Activated T-cell treated with anti-CD3 and anti-CD28 coated beads, Interleukin-2, amount 50 U/mL, for 1 hour (primary cell): ENCODE data around the gene MBOAT2.

Source experiments
- DNase-seq: peaks from one replicate; pipeline ENCODE4 v3.0.0-alpha.2; 2020

MBOAT2 gene

DNA sequence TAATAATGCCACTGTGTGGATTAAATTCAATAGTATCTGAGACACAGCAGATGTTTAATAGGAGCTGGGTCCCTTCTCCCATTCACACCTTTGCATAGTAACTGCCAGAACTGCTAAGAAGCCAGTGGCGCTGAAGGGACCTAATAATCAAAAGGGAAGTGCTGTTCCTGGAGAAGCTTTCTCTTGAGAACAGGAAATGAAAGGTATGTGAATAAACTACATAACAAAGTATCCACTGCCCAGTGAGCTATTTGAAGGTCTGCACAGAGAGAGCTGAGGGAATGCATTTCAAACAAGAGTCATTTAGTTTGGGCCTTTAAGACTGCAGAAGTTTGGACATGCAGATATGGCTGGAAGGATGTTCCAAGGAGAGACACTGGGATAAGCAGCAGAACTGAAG is 110.0 kb downstream of the MBOAT2 start:
- DNase-seq, result no peak

DNA sequence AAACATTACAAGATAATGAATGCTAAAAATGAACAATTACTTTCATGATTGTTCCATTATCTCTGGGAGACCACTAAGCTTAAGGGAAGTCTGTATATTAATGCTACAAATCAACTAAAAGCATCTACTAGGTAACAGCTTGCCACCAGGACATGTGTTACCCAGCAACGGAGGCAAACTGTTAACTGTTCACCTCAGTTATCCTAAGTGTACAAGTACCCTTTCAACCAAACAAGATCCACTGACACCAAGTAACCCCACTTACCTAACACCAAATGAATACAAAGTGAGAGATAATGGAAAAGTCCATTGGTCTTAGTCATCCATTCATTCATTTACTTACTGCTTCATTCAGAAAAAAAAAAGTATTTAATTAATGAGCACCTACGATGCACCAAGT is 111.4 kb downstream of the MBOAT2 start:
- no peak for DNase-seq

DNA sequence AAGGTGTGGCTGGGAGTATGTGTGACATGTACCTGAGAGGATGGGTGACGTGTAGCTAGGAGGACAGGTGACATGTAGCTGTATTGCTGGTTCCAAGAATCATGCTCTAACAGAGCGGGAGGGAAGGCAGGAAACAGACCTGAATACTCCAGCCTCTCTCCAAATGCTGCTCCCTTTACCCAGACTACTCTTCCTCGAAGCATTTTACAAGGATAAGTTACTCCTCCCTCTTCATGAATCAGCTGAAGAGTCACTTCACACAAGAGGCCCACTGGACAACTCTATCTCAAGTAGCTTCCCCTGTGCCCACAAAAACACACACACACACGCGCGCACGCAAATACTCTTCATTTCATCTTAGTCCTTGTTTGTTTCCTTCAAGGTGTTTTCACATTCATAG is 113.5 kb downstream of the MBOAT2 start:
- DNase-seq, result no peak

DNA sequence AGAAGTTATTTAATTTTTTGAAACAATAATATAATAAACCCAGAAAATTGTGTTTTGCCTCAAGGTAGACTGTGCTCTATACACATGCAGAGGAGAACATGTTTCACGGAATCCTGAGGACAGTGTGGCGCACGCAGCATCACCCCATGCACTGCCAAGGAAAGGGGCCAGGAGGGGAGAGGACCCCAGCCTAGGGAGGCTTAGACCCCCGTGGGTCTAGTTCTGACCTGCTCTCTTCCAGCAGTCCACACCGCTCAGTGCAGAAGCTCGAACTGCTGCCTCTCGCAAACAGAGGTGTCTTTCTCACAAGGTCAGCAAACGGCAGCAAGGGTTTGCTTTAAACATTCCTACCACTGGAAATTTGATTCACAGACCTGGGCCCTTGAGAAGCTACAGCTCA is 114.5 kb downstream of the MBOAT2 start:
- DNase-seq, result no peak

DNA sequence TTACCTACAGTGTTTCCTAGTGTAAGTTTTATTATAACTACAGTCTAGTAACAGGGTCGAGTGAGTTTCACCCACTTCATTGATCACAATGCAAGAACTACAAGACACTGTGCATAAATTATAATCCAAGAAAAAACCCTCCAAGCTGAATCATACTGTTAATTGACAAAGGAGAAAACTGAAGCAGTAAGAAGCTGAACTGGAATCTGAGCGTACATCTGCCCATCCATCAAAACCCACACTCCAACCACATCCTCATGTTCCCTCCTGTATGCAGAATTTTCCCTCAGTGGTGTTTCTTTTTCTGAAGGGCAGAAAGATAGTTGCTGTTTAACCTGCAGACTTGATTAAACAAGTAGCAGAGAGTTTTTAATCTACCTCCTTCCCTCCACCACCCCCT is 116.6 kb downstream of the MBOAT2 start:
- no peak for DNase-seq

DNA sequence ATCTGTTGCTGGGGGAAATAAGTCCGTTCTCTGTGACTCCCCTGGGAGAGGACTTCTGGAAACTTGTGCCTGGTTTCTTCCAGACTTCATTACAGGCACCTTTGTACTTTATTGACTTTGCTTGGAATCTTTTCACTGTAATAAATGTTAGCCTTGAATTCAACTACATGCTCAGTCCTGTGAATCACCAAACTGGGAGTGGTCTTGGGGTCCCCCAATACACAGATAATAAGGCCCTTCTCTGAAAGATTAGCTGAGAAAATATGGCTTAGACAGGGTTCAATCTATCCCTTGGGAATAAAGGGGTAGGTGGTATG is 117.3 kb downstream of the MBOAT2 start:
- DNase-seq, result no peak

DNA sequence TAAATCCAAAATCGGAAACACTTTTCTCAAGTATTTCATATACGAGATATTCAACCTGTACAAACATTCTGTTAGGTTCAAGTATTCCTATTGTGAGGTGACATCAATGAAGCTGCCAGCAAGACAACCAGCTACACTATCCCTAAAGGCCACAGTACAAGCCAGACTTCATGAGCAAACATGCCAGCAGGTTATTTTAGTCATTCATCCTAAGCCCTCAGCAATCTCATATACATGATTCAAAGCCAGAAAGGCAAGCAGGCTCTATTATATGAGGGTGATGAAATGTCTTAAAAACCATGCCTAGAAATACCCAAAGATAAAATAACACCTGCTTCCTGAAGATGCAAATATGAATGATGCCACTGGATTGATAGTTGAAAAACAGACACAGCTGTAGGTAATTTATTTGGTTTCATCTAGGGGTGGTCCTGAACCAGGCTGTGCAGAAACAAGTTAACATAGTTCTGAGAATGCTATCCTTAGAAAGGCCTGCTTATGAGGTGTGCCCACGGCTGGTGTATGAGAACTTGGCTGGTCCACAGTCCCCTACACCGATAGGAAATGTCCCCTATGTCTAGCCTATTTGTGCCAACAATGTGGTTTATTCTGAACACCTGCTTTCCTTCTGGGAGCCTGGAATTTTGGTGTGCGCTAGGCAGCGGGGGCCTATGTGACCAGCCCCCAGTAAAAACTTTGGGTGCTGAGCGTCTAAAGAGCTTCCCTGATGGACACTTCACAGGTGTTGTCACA is 117.9 kb downstream of the MBOAT2 start:
- DNase-seq, result no peak

DNA sequence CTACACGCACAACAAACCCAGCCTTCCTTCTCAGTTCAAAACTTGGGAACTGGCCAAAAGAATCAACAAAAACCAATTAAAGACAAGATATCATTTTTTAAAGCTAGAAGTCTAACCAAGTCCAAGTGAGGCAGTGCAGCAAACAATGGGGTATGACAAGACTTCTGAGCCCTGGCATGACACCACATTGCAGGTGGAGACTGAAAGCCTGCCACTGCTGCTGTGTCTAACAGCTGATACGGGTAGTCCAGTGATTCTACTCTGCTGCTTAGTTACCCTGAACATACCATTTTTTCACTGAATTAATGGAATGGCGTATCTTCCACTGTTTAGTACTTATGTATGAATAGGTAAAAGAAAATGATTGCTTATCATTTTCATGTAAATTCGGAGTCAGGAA is 118.7 kb downstream of the MBOAT2 start:
- DNase-seq, result no peak

DNA sequence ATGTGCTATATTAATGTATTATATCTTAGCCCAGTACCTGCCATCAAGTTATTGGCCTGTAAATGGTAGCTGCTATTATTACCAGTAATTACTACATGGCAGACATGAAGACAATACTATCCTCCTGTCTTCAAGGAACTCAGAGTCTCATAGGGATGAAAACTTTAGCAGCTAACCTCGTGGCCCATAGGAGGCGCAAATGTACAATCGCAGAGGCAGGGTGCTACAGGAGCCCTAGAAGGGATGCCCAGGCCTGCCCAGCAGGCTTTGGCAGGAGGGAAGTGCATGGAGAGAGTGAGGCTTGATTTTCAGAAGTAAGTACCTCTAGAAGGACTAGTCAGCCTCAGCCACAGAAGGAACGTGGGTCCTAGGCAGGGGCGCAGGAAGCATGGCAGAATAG is 121.4 kb downstream of the MBOAT2 start:
- DNase-seq, result no peak

DNA sequence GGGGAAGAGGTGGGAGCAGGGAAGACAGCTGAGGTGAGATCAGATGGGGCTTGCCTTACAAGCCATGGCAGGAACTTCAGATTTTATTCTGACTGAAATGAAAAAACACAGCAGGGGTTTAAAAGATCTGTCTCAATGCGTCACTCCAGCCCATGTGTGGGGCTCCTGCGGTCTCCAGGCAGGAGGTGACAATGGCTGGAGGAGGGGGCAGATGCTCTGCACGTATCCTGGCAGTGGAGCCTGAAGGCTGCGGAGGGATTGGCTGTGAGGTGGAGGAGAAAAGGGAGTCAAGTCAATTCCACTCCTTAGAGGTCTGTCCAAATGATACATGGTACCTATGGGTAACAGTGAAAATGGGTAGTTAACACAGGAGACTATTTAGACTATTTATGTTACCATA is 125.6 kb downstream of the MBOAT2 start:
- DNase-seq, result no peak

DNA sequence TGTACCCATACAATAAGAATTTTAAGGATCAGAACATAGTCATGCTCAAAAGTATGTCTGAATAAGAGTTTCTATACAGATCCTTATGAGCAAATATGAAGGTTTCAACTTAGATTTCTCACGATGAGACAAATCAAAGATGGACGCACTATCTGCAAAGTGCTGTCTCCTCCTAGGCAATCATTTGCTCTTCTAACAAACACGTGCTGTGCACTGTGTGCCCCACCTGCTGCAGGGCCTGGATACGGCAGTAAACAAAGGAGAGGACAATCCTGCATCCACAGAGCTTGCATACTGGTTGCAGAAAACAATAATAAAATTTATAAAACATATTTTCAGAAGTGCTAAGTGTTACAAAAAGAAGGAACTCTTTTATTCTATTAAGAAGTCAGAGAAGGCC is 126.2 kb downstream of the MBOAT2 start:
- DNase-seq, result no peak

DNA sequence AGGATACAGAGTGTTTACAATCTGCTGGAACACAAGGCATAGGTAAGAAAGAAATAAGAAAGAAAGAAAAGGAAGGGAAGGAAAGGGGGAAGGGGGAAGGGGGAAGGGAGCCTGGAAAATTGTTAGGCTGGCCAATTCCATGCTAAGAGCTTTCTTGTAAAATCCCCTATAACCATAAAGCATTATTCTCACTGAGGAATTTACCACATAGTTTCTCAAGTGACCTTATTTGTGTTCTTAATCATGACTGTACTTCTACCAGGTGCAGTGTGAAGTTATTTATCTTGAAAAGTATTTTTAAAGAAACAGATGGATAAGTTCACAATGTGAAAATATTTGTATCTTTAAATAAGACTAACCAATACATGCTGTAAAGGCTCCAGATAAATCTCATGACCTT is 126.9 kb downstream of the MBOAT2 start:
- DNase-seq, result no peak

DNA sequence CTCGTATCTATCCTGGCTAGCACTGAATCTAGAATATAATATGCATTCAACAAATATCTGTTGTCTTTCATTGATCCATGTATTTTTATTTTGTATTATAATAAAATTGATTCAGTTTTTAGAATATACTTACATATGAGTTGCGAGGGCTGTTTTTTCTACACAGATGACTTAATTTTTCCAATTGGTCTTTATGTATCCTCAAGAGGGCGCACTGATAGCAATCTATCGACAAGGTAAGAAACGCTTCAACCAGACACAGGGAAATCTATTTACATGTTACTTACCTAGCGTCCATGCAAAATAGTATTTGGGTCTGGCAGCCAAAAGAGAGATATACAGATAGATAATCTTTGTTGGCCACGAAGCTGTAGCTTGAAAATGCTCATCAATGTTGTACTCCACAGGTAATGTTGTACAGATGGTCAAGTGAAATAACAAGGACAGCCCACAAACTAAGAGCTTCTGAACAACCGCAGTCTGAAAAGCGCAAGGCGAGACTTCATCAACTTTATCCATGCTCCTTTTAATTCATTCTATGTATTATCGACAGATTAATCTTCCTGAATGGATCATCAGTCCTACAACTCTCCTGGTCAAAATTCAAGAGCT is 130.6 kb downstream of the MBOAT2 start:
- DNase-seq, result no peak

DNA sequence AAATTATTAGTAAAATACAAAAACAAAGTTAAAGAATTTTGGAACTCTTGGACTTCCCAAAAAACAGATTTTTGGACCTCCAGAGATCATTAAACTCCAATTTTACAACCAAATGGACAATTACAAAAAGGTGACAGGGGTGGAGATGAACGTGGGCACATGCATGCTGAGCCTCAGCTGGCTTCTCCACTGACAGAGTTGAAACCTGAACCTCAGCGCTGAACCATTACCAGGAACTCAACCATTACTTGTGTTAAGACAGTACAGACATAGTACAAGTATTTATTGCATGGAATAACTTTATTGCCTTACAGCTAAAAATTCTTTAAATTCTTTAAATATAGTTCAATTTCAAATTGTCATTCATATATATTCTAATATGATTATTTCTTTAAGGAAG is 133.0 kb downstream of the MBOAT2 start:
- DNase-seq, result no peak

DNA sequence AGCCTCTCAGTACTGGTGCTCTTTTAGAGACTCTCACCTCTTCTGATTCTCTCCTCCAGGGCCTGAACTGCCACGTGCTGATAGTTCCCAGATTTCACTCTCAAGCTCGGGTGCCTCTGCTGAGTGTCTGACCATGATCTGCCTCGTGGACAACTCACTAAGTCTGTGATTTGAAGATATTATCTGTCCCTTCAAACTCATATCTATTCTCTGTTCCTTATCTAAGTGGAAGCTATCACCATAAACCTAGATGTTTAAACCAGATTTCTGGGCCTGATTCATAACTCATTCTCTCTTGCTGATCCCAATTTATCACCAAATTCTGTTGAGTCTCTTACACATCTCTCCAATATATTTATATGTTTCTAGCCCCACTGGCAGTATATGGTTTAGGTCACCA is 136.1 kb downstream of the MBOAT2 start:
- no peak for DNase-seq

DNA sequence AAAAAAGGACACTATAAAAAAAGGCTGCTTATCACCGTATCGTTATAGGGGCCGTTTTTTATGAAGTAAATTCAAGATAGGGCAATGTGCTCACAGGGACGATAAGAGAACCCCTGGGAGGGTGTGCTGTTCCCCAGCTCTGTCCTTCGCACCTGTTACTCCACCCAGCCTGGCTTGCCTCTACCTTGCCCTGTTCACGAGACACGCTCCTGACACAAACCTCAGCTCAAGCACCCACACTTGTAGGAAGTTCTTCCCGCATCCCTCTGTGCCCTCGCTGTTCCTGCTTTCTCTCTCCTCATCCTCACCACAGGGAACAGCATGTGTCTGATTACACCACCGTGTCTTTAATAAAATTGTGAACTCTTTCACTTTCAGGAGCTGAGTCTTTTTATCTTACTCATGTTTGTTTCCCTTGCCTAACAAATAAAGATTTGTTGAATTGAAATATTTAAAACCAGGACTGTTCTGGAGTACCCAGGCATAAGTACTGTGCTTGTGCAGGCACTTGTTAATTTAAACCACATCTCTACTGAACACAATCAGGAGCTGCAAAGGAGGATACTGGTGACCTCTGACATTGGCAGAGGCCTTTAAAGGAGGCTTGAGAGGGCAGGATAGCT is 140.0 kb downstream of the MBOAT2 start:
- no peak for DNase-seq

DNA sequence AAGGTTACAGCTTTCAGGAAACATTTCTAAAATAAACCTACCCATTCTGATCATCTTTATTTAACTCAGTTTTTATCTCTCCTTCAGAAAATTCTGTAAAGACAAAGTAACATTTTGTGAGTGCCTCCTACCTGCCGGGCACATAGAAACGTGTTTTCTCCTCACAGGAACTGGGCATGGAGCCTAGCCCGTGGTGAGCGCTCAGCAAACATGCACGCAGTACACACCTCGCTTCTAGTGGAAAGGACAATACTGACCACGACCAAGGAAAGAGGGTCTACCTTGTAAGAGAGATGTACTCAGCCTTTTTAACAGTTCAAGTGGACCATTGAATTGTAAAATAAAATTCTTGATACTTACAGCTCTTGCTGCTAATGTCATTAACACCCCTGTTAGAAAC is 141.3 kb downstream of the MBOAT2 start:
- DNase-seq, result no peak

DNA sequence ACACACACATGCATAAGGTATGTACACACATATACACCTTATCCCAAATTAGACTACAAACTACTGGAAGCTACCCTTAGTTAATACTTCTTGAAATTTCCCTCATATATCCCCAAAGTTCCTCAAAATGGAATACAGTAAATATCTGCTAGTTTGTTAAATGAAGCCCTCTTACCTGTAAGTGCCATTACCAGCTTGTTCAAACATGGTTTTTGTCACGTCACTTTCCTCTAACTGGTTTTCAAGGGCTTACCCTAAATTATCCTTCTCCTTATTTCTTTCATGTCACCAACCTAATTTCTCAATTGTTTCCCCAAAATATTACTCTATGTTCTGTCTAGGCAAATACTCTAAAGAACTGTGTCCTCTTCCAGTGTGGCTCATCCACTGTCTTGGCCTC is 141.7 kb downstream of the MBOAT2 start:
- DNase-seq, result no peak

DNA sequence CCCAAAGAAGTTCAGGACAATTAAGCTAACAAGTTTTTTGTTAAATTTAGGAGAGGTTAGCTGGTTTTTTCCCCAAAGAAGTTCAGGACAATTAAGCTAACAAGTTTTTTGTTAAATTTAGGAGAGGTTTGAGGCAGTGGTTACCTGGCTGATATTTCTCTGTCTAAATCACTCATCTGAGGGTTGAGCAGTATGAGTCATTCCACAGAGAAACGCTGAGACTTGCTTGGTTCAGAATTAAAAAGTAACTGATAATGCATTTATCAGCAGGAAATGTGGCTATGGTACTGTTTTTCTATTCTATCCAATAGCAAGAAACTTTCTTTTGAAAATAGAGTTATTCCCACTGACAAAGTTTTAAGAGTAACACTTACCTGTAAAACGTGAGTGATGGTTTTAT is 143.2 kb downstream of the MBOAT2 start:
- no peak for DNase-seq

DNA sequence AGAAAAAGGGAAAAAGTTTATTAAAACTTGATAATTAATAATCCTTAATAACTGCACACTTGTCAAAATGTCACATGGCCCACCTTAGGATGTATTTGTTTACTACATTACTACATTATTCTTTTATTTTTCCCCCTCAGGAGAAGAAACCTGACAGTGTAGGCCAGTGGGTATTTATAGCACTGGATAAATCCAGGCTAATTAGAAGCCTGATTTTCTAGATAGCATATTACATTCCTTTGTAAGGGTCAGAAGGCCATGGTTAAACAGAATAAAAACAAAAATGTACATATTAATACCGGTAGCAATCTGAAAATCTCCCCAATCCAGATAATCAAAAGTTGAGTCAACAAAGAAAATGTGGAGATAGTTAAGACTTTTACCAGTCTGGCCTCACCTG is 144.6 kb downstream of the MBOAT2 start:
- no peak for DNase-seq

DNA sequence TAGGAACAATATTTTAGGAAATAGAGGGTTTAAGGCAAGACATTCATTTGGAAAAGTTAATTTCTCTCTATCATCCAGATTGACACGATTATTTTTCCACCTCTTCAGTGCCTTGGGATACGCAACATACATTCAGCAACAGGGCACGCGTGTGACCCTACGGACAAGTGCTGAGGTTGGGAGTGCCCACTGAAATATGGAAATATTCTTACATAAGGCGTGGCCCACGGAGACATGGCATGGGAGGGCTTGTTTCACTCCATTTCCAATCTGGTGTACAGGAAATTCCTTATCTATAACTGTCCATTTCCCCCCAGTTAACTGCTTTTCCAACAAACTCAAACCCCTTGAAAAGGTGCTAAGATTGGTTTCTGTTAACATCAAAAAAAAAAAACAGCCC is 145.2 kb downstream of the MBOAT2 start:
- no peak for DNase-seq

DNA sequence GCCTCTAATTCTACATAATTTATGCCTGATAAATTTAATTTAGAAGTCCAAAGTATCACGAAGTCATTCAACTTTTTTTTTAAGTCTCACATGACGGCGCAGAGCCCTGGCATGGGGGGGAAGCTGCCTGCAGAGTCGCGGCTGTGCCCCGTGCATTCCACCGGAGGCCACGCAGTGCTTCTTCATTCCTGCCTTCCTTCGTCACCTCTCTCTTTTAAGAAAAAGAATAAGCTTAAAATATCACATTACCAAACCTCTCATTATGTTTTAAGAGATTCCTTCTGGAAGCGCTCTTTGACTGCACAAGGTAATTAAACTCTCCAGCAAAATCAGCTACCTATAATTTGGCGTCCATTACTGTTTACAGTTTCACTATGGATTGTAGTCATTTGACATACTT is 145.8 kb downstream of the MBOAT2 start:
- DNase-seq, result no peak

DNA sequence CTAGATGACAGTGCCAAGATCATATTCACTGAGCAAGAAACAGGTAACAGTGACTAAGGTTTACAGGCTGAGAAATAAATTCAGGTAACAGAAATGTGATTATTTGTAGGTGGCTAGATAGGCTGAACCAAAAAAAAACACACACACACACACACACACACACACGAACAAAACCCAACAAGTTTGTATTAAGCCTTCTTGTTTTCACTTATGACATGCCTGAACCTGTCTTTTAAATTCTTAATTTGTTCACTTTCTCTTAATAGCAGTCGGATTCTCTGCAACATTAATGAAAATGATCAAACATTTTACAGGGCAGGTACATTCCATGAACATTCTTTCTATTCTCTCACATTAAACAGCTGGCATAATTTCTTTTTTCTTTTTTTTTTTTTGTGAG is 147.3 kb downstream of the MBOAT2 start:
- no peak for DNase-seq

DNA sequence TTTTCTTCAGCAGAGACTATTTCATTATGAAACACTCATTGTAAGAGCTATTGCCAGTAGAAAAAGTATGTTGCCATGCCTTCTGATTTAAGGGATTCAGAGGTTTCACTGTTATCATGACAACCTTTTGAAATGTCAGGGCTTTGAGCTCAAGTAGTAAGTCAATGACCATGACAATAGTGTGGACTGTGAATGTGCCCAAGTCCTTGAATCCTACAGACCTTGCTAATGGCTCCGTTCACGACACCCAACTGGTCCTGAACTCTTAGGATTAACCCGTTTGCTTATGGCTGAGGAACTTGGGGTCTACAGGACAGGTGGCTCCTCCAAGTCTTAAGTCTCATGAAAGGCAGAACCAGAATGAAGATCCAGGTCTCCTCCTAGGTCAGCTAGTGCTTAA is 148.5 kb downstream of the MBOAT2 start:
- no peak for DNase-seq

DNA sequence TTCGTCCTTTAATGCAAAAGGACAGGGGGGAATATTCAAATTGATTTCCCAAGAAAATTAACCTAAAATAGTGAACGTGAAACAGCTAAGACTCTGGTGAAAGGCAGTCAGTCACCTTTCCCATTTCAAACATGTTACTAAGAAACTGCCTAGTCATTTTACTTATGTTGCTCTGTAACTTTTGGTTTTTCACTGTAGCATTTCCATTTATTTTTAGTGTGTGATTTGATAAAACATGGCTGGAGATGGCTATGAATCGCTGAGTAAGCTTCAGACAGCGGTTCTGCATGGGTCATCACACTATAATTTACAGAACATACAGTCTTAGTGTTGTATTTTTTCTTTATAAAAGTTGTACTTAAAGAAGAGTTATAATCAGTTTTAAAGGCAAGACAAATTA is 150.1 kb downstream of the MBOAT2 start:
- DNase-seq, result no peak
